Stimulated activated CD8-positive, alpha-beta memory T cell treated with anti-CD3 and anti-CD28 coated beads, Interleukin-15, amount 100 ng/mL, for 1 hour (primary cell): ENCODE data around the gene FLII.

Source experiments
- DNase-seq: peaks from one replicate; pipeline ENCODE4 v3.0.0-alpha.2; 2020; ENCODE audit warnings: low read depth

Gene FLII

DNA sequence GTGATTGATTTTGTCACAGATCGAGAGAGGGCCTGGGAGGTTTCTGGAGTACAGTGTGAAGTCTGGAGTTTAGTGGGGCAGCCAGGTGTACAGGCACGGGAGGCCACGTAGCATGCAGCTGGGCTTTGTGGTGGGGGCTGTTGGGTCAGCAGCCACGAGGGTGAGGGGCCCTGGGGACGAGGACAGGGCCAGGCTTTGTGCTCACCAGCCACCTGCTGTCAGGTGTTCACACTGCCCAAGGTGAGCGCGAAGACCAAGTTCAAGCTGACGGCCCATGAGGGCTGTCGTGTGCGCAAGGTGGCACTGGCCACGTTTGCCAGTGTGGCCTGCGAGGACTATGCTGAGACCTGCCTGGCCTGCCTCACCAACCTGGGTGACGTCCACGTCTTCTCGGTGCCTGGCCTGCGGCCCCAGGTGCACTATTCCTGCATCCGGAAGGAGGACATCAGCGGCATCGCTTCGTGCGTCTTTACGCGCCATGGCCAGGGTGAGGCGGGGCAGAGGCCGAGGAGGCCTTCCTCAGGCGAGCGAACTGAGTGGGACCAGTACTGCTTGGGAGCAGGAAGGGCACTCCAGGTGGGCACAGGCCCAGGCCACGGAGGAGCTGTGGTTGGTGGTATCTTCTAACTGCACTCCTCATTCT, 17.2 kb downstream of the FLII start:
- no peak for DNase-seq

DNA sequence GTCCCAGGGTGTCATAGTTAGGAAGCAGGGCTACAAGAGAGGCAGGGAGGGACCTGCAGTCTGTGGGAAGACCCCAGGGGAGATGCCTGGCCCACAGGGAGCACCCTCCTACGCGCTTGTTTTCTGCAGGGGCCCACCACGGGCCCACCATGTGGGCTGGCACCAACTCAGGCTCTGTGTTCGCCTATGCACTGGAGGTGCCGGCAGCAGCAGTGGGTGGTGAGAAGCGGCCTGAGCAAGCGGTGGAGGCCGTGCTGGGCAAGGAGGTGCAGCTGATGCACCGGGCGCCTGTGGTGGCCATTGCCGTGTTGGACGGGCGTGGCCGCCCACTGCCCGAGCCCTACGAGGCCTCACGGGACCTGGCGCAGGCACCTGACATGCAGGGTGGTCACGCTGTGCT, 18.1 kb downstream of the FLII start:
- DNase-seq = no peak

DNA sequence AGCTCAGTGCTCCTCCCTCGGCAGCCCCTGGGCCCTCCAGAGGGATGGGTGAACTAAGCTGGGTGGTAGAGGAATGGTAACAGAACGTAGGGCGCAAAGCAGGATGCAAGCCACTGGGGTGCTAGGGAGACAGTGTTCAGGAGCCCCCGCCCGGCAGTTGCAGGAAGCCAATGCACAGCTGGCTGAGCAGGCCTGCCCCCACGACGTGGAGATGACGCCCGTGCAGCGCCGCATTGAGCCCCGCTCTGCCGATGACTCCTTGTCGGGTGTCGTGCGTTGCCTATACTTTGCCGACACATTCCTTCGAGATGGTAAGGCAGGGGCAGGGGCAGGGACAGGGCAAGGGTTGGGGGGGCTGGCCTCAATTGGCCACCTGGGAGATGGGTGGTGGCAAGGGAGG, 20.2 kb downstream of the FLII start:
- DNase-seq = no peak

DNA sequence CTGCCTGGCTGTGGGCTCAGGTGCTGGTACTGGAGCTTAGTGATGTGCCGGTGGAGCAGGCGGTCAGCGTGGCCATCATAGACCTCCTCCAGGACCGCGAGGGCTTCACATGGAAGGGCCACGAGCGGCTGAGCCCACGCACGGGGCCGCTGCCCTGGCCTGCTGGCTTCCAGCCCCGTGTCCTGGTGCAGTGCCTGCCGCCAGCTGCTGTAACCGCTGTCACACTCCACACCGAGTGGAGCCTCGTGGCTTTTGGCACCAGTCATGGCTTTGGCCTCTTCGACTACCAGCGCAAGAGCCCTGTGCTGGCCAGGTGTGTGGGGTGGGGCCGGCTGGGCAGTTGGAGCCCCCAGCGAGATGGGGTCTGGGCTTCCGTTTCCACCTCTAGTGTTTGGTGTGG, 21.1 kb downstream of the FLII start:
- DNase-seq = no peak

DNA sequence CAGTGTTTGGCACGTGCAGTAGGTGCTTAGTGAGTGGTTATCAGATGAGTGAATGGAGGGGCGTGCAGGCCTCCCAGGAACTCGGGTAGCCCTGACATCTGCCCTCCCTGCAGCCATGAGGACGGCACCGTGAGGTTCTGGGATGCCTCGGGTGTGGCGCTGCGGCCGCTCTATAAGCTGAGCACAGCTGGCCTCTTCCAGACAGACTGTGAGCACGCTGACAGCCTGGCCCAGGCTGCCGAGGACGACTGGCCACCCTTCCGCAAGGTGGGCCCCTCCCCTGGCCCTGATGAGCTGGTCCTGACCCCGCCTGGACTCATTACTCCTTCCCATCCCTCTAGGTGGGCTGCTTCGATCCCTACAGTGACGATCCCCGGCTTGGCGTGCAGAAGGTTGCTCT, 22.0 kb downstream of the FLII start:
- DNase-seq = no peak

DNA sequence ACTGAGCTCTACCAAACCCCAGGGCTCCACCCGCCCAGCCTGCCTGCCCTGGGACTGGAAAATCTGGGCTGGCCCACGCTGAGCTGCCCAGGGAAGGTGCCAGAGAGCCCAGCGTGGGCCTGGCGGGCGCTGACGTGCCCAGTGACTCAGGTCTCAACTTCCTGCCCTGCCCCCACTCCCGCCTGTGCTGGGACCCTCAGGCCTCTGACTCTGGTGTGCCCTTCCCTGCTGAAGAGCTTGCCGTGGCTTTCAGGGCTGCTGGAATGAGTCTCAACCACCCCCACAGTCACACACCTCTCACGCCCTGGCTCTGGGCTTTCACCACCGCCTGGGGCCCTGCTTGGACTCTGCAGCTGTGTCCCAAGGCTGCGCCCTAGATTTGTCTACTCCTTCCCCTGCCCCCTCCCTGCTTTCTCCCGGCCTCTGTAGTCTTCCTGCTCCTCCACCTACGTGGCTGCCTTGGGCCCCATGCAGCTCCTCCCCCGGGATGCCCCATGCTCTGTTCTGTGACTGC, 22.7 kb downstream of the FLII start:
- no peak for DNase-seq

DNA sequence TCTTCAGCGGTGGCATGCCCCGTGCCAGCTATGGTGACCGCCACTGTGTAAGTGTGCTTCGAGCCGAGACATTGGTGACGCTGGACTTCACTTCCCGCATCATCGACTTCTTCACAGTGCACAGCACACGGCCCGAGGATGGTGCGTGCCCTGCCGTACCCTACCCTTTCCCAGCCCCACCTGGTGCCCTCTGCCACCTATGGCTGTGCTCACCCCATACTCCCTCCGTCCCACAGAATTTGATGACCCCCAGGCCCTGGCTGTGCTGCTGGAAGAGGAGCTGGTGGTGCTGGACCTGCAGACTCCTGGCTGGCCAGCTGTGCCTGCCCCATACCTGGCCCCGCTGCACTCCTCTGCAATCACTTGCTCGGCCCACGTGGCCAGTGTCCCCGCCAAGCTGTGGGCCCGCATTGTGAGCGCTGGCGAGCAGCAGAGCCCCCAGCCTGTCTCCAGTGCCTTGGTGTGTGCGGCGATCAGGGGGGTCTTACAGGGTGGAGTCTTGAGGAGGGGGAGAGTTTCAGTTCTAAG, 23.6 kb downstream of the FLII start:
- no peak for DNase-seq

DNA sequence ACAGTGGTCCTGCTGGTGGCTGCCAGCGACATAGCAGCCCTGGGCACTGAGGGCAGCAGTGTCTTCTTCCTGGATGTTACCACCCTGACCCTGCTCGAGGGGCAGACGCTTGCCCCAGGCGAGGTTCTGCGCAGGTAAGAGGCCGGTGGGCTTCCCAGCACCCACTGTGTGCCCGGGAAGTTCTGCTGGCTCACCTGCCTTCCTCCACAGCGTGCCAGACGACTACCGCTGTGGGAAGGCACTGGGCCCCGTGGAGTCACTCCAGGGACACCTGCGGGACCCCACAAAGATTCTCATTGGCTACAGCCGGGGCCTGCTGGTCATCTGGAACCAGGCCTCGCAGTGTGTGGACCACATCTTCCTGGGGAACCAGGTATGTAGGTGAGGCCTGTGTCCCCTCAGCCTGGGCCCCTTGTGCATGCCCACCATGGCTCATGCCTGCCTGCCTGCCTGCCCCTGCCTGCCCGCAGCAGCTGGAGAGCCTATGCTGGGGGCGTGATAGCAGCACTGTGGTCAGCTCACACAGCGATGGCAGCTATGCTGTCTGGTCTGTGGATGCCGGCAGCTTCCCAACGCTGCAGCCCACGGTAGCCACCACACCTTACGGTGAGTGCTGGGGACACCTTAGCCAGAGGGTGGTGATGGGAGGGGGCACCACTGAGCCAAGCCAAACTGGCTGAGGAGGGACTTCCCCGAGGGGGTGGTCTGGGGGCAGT, 24.6 kb downstream of the FLII start:
- no peak for DNase-seq

DNA sequence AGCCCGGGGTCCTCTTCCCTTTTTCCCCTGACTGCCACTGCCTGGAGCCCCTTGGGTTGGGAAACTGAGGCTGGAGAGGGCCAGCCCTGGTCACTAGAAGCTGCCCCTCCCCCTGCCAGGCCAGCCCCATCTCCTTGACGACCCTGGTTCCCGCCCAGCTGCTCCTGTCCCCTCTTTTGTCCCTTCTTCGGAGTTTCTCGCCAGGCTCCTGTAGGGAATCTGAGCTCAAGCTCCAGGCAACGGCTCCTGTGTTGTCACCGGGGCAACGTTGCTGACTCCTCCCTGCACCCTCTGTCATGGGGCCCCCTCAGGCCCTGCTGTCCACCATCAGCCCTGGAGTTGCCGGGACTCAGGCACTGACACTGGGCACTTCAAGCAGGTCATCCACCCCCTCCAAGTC, 27.4 kb downstream of the FLII start:
- no peak for DNase-seq

DNA sequence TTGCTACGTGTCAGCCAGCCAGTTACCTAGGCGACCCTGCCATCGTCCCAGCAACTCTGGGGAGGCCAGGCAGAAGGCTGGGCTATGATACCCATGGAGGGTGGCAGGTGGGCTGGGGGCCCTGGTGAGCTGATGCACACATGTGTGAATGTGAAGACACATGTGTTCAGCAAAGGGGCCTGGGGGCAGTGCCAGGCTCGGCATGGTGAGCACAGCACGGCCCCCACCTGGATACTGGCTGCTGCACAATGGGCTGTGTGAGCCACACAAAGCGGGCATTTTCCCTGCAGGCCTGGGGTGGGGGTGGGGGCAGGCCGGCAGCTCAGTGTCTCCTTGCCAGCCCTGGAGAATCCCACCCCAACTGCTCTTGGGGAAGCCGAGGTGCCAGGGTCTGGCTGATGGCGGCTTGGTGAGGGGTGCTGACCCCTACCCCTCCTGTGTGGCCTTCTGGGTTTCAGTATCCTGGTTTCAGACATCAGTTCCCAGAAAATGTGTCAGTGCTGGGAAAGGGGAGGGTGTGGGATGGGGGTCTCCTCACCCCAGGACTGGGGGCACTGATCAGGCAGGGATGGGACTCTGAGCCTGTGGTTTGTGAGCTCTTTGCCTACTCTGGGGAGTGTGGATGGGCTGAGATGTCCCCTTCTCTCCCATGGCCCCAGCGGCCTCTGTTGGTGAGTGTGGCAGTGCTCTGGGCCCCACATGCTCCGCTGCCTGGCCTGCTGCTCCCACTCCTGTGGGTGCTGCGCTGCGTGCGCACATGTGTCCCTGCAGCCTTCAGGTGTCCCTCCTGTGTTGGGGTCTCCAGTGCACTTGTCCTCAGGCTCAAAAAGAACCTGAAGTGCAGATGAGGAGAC, 28.0 kb downstream of the FLII start:
- no peak for DNase-seq

DNA sequence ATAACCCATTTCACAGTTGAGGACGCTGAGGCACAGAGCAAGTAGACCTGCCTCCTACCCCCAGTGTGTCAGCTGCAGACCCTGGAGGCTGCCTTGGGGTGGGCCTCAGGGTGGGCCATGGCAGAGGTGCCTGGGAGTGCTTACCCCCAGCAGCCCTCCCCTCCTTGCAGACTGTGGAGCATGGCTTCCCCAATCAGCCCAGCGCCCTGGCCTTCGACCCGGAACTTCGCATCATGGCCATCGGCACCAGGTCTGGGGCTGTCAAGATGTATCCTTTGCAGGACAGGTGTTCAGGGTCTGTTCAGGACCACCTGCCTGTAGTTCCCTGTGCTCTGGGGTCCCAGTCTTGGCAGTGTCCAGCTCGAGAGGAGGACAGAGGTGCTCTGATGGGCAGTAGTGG, 28.8 kb downstream of the FLII start:
- no peak for DNase-seq

DNA sequence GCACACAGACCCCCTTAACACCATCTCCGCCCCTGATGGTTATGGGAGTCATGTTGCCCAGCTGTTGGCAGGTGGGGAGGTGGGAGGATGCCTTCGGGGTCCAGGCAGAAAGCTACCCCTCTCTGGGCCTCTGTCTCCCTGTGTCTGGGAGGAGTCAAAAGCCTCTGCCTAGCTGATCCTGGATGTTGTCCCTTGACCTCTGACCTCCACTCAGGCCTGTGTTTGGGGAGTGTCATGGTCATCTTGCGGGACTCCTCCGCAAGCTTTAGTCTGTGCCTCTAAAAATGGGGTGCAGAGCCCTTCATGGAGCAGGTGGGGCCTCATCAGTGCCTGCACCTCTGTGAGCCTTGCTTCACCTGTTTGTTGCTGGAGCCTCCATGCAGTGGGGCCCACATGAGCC, 29.3 kb downstream of the FLII start:
- DNase-seq = no peak

DNA sequence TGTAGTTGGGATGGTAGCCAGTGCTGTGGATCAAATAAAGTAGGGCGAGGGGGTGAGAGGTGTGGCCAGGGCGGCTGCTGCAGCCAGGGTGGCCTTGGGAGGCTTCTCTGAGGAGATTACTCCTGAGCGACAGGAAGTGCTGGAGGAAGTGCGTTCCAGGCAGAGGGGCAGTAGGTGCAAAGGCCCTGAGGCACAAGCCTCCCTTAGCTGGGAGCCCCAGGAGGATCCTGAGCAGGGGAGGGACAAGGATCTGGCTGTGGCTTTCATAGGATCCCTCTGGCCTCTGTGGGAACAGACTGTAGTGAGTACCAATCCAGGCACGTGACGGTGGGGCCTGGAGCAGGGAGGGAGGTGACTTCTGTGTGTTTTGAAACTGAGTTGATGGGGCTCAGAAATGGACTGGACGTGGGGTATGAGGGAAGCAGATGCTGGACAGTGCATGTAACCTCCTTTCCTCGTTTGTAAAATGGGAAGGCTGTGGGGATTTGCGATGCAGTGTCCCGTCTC, 30.3 kb downstream of the FLII start:
- DNase-seq = no peak

DNA sequence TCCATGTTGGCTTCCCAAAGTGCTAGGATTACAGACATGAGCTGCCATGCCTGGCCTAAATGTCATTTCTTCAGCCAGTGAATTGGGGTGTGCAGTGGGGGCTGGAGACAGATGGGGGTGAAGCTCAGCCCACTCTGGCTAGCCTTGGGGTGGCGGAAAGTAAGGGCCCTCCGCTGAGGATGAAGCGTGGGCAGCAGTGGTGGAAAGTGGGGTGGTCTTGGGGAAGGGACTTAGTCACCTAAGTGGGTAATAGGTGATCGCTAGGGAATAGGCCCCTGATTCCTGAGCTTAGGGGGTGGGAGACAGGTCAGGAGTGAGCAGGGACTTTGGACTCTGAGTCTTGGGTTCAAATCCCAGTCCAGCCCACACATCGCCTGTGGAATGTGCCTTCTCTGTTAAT, 30.9 kb downstream of the FLII start:
- DNase-seq = no peak

DNA sequence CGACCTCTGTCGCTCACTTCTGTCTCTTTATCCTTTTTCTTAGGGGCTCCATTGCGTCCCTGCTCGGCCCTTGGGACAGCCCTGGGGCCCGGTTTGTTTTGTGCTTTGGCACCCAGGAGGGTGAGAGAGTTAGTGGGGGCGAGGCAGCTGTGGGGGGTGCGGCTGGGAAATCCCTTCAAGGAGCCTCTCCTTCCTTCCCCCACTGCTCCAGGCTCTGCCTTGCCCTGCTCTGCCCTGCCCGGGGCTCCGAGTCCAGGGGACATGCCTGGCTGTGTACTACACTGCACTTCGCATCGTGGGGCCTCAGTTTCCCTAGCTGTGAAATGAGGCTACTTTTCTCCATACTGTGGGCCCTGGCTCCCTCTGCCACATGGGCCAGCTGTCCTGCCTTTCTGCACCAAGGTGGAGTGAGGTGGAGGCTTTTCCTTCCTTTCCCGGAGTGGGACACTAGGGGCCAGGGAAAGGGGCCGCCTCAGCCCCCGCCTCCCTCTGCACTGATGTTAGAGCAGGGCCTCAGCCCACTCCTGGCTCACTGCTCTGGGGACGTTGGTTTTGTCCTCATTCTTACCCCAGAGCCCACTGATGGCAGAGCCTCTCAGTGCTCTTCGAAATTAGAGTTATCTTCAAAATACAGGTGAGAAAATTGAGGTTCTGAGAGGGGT, 32.1 kb downstream of the FLII start:
- no peak for DNase-seq

DNA sequence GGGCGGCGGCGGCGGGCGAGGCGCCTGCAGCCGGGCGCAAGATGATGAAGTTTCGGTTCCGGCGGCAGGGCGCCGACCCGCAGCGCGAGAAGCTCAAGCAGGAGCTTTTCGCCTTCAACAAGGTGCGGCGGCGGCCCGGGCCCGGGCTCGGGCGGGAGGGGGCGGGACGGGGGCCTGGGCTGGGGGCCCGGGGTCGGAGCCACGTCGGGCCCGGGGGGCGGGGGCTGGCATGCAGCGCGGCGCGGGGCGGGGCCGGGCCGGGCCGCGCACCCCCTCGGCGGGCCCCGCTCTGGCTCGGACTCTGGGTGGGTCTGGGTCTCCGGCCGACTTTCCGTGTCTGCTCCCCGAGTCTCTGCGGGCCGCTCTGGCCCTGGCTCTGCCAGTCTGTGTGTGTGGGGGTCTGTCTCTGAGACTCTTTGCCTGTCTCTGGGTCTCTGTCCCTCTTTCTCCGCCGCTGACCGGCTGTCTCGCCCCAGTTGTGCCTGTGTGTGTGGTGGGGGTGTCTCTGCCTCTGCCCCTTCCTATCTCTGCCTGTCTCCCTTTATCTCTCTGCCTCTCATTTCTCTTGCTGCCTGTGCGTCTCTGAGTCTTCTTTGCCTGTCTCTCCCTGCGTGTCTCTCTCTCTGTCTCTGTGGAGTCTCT, 32.8 kb downstream of the FLII start:
- no peak for DNase-seq

DNA sequence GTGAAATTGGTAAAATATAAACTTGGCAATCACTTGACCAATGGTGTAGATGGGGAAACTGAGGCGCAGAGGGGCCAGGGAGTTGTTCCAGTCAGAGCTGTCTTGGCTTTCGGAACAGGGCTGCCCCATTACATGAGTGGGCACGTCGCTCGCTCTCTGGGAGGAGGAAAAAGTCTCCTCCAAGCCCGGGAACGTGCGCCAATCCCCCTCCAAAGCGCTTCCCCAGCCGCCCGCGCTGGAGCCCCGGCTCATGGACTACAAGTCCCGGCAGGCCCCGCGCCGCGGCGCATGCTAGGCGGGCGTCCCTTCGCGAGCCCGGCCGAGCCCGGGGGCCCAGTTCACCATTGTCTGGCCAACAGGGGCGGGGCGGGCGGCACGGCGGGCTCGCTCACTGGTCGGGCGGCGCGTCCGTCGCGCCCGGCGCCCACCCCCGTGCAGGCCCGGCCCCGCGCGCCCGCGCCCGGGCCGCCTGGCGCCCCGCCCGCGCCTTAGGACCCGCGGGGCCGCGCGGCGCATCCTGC, 33.4 kb downstream of the FLII start, which contains the start of gene LLGL1:
Gene LLGL1 (plus strand): TSS at position 515 of the 521 bp plus-strand sequence. CDS start 48 bp downstream, outside the sequence.
- DNase-seq = peak; percentile 87

DNA sequence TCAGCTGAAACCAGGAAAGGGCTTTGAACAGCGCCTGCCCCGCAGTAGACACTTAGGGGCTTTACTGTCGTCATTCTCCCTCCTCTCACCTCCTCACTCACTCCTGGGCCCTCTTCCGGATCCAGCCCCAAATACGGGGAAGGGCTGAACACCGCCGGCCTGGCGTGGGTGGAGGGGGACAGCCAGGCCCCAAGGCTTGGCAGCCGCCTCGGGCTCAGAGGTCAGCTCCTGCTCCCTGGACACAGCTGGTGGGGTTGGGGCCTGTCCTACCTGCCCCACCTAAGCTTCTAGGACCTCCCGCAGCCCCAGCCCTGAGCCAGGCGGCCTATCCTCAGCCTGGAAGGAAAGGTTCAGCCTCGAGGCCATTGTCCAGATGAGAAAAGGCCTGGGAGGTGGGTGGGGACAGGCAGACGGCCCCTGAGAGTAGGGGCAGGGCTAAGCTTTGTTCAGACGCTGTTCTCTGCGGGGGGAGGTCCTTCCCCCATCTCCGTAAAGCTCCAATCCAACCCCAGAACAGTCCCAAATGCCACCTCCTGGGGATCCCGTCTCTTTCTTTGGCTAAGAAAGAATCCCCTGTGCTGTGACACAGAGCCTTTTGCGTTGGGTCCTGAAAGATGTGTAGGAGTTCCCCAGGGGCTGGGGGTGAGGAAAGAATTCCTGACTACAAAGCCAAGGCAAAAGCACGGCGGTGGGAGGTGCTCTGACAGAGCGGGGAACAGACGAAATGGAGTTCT, 34.0 kb downstream of the FLII start:
- DNase-seq = no peak

DNA sequence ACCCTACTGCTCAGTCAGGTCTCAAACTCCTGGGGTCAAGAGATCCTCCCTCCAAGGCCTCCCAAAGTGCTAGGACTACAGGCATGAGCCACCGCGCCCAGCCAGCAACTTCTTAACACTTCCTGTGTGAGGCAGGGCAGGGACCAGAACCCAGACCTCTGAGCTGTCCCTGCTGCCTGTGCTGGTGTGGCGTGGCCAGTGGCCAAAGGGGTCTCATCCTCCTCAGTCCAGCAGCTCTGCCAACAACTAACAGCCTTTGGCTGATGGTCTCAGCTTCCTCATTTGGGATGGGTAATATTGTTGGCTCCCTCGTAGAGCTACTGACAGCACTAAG, 34.5 kb downstream of the FLII start:
- DNase-seq = no peak

DNA sequence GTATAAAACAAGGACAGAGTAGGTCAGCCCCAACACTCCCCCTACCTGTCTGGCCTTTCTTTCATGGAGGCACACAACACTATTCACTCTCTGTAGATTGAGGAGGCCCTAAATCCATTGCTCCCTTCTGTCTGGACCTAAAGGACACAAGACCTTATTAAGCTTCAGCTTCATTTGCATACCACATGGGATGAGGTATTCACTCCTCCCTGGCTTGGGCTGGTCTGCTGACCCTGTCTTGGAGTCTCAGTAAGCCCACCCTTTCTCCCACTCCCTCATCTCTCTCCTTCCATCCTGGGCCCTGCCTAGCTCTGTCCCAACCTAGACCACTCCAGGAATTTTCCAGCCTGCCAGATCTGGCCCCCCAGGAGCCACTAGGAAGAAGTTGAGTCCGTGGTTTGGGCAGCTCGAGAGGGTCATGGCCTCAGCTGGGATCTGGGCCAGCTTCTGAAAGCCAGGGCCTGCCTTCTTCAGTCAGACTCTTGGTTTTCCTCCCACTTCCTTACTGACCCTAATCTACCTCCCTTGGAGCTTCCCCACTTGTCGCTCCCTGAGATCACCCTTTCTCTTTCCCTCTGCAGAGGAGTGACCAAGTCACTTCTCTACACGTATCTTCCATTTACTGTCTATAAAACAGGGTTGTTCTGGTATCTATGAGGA, 39.7 kb downstream of the FLII start:
- no peak for DNase-seq
